HCT116 (cell line): ENCODE measurements around the gene RPAIN. TPM values are rescaled to one million over a fixed set of nuclear protein-coding genes. Genes with fewer than 3 reads are reported as not detected.

Experiments used
- POLR2AphosphoS5 ChIP-seq: IDR thresholded peaks from 2 replicates; pipeline ENCODE4 v1.6.1; 2011; ENCODE audit warnings: mild to moderate bottlenecking, low read depth, low read length, moderate library complexity
- TCF7L2 ChIP-seq: IDR thresholded peaks from 2 replicates; pipeline ENCODE4 v1.7.0; 2011; ENCODE audit warnings: borderline replicate concordance, inconsistent platforms; ENCODE audit not compliant: insufficient read depth, insufficient read length; ENCODE audit errors: extremely low read depth
- YY1 ChIP-seq: IDR thresholded peaks from 2 replicates; pipeline ENCODE4 v1.6.1; 2011; ENCODE audit warnings: low read length, low read depth, moderate library complexity, mild to moderate bottlenecking; ENCODE audit not compliant: insufficient replicate concordance; ENCODE audit errors: extremely low read depth
- total RNA-seq: library from RNA; stranded (reverse); gene quantifications from one replicate; pipeline ENCODE4 v1.2.1, GENCODE V29; 2021; ENCODE audit not compliant: unreplicated experiment
- TF ChIP-seq, protein P1 (sequence below): IDR thresholded peaks from 2 replicates; pipeline ENCODE4 v1.6.1; 2012; ENCODE audit warnings: low read depth
- TF ChIP-seq, protein P2 (sequence below), 3 experiments: fragments of 200-600 bp in 1 of 3; sonication (generic) in 1 of 3; IDR thresholded peaks in 2 of 3; conservative IDR thresholded peaks in 1 of 3; 2 replicates each; pipeline ENCODE4 v1.5.1; 2012 to 2017; ENCODE audit warnings: low read depth in 2 of 3, low read length in 2 of 3, antibody characterized with exemption in 1 of 3, borderline replicate concordance in 1 of 3, control low read depth in 1 of 3, mild to moderate bottlenecking in 1 of 3, mixed read lengths in 1 of 3, mixed run types in 1 of 3, moderate library complexity in 1 of 3; ENCODE audit not compliant: insufficient read depth in 1 of 3

RPAIN gene
- total RNA-seq, 1 experiment from 2014 or later, result 67.9 TPM

DNA sequence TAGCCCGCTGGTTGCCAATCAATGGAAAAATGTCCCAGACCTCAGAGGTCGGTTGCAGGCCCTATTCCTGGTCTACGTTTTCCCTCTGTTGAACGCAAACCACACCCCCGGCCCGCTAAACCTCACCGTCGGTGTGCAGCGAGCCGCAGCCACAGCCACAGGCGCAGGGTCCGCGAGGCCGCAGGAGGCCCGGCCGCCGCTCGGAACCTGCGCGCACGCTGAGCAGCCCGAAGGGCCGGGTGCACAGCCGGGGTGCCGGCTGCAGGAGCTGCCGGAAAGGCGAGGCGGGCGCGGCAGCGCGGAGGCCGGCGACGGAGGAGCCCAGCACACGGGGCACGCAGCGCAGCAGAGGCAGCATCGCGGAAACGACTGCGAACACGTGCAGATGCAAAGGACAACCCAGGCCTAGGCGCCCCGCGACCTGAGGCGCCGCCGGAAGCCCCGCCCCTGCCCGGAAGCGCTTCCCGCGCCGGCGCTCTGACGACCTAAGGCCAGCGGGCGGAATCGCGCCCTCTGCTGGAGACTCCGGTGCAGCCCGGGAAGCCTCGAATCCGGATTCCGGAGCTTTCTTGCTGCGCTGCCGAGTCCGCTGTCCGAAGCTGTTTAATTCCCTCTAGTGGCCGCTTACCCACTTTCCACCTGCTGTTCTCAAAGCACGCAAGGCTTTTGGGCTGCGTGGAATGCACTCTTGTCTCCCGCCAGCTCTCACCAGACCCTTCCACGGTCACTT is 18.9 kb downstream of the RPAIN start, which contains the start of gene C1QBP (continued):
- TF ChIP-seq TCF7L2 (peak; percentile 11), YY1 (no peak), POLR2AphosphoS5 (peak; percentile 92)
- TF ChIP-seq, protein P1, sequence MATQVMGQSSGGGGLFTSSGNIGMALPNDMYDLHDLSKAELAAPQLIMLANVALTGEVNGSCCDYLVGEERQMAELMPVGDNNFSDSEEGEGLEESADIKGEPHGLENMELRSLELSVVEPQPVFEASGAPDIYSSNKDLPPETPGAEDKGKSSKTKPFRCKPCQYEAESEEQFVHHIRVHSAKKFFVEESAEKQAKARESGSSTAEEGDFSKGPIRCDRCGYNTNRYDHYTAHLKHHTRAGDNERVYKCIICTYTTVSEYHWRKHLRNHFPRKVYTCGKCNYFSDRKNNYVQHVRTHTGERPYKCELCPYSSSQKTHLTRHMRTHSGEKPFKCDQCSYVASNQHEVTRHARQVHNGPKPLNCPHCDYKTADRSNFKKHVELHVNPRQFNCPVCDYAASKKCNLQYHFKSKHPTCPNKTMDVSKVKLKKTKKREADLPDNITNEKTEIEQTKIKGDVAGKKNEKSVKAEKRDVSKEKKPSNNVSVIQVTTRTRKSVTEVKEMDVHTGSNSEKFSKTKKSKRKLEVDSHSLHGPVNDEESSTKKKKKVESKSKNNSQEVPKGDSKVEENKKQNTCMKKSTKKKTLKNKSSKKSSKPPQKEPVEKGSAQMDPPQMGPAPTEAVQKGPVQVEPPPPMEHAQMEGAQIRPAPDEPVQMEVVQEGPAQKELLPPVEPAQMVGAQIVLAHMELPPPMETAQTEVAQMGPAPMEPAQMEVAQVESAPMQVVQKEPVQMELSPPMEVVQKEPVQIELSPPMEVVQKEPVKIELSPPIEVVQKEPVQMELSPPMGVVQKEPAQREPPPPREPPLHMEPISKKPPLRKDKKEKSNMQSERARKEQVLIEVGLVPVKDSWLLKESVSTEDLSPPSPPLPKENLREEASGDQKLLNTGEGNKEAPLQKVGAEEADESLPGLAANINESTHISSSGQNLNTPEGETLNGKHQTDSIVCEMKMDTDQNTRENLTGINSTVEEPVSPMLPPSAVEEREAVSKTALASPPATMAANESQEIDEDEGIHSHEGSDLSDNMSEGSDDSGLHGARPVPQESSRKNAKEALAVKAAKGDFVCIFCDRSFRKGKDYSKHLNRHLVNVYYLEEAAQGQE, result no peak
- TF ChIP-seq, protein P2, sequence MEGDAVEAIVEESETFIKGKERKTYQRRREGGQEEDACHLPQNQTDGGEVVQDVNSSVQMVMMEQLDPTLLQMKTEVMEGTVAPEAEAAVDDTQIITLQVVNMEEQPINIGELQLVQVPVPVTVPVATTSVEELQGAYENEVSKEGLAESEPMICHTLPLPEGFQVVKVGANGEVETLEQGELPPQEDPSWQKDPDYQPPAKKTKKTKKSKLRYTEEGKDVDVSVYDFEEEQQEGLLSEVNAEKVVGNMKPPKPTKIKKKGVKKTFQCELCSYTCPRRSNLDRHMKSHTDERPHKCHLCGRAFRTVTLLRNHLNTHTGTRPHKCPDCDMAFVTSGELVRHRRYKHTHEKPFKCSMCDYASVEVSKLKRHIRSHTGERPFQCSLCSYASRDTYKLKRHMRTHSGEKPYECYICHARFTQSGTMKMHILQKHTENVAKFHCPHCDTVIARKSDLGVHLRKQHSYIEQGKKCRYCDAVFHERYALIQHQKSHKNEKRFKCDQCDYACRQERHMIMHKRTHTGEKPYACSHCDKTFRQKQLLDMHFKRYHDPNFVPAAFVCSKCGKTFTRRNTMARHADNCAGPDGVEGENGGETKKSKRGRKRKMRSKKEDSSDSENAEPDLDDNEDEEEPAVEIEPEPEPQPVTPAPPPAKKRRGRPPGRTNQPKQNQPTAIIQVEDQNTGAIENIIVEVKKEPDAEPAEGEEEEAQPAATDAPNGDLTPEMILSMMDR (IDR thresholded peaks at IDR 0.05 in 2 of 3, conservative IDR thresholded peaks at IDR 0.05 in 1 of 3; ENCODE audit: borderline replicate concordance in 1 of 3, insufficient read depth in 1 of 3, low read depth in 2 of 3, low read length in 2 of 3), result peak; percentile 93 to 99 (median 96)
